Naive B cell (primary cell): ENCODE results near the gene STPG1. TPM values are rescaled to one million over a fixed set of nuclear protein-coding genes. Genes with fewer than 3 reads are reported as not detected.
A peak's percentile ranks its signal among the peaks of the same experiment; 100 is the strongest.

ENCODE experiments used
- ATAC-seq, 2 donors: fragments of 150-1000 bp; cut with Tn5 transposase; 2 replicates each; pipeline ENCODE4 v1.10.0; 2021; ENCODE audit warnings: low read depth in 2 of 2, mild to moderate bottlenecking in 2 of 2, moderate library complexity in 2 of 2
- DNase-seq: peaks from one replicate; pipeline ENCODE4 v3.0.0; 2022
- H3K27ac Mint-ChIP-seq, 6 donors: one replicate each; pipeline ENCODE4 v1.8.0; 2020 to 2022; ENCODE audit warnings: mild to moderate bottlenecking in 6 of 6, mixed read lengths in 6 of 6, moderate library complexity in 5 of 6, inconsistent platforms in 2 of 6
- H3K27me3 Mint-ChIP-seq, 3 donors: one replicate each; pipeline ENCODE4 v1.8.0; 2021 to 2022; ENCODE audit warnings: mixed read lengths in 3 of 3, mild to moderate bottlenecking in 1 of 3
- H3K36me3 Mint-ChIP-seq, 2 donors: one replicate each; pipeline ENCODE4 v1.8.0; 2020 to 2022; ENCODE audit warnings: mixed read lengths in 2 of 2, inconsistent platforms in 1 of 2, mild to moderate bottlenecking in 1 of 2
- H3K4me1 Mint-ChIP-seq, 3 donors: one replicate each; pipeline ENCODE4 v1.8.0; 2020 to 2022; ENCODE audit warnings: mixed read lengths in 3 of 3, inconsistent platforms in 1 of 3, mild to moderate bottlenecking in 1 of 3, moderate library complexity in 1 of 3
- H3K4me3 Mint-ChIP-seq, 8 donors: one replicate each; pipeline ENCODE4 v1.8.0; 2020 to 2022; ENCODE audit warnings: mild to moderate bottlenecking in 8 of 8, mixed read lengths in 8 of 8, moderate library complexity in 8 of 8, inconsistent platforms in 2 of 8
- H3K9me3 Mint-ChIP-seq, 7 donors: one replicate each; pipeline ENCODE4 v1.8.0; 2020 to 2022; ENCODE audit warnings: mixed read lengths in 7 of 7, mild to moderate bottlenecking in 5 of 7, inconsistent platforms in 2 of 7, moderate library complexity in 1 of 7
- polyA plus RNA-seq, 6 donors: library from polyadenylated mRNA; unstranded; fragments of 300-500 nt; fragmentation: Illumina TruSeq; gene quantifications; one replicate each; pipeline ENCODE4 v1.2.3, GENCODE V29; 2021; ENCODE audit warnings: low read depth in 6 of 6

STPG1 gene
- polyA plus RNA-seq, 6 donors from 2014 or later, result 3.1 to 8.7 (median 3.9) TPM

GRCh38 chr1:24369199-24369598, 44.4 kb downstream of the STPG1 start:
- Mint-ChIP-seq H3K27me3 (no peaks in the 10 kb centered on the region), H3K4me1 (peaks cover 13 to 22% (median 20%) of the 10 kb centered on the region in 3 donors), H3K4me3 (no peak overlapping the region), H3K9me3 (no peaks in the 10 kb centered on the region), H3K36me3 (peaks cover 0 to 6% of the 10 kb centered on the region in 2 donors), H3K27ac (no peak overlapping the region)
- ATAC-seq (no peak), DNase-seq (no peak)

GRCh38 chr1:24366707-24367106, 46.9 kb downstream of the STPG1 start:
- no peak overlapping the region for H3K4me3 Mint-ChIP-seq
- no peak for ATAC-seq
- H3K9me3 Mint-ChIP-seq, result no peaks in the 10 kb centered on the region
- no peak for DNase-seq
- peaks cover 0 to 2% (median 0%) of the 10 kb centered on the region in 3 donors for H3K4me1 Mint-ChIP-seq
- no peak overlapping the region for H3K27ac Mint-ChIP-seq
- peaks cover 0 to 6% of the 10 kb centered on the region in 2 donors for H3K36me3 Mint-ChIP-seq
- no peaks in the 10 kb centered on the region for H3K27me3 Mint-ChIP-seq

GRCh38 chr1:24364975-24365678, 48.5 kb downstream of the STPG1 start:
- Mint-ChIP-seq H3K9me3 (no peaks in the 10 kb centered on the region), H3K4me3 (no peak overlapping the region), H3K27ac (peak overlapping the region in 1 of 6 donors; percentile 80), H3K4me1 (no peaks in the 10 kb centered on the region), H3K36me3 (peaks cover 0 to 10% of the 10 kb centered on the region in 2 donors), H3K27me3 (no peaks in the 10 kb centered on the region)
- DNase-seq (no peak), ATAC-seq (no peak)

- DNase-seq, result no peak
- no peak for ATAC-seq
- Mint-ChIP-seq H3K36me3 (peaks cover 0 to 10% of the 10 kb centered on the region in 2 donors), H3K9me3 (no peaks in the 10 kb centered on the region), H3K4me3 (no peak overlapping the region), H3K27me3 (no peaks in the 10 kb centered on the region), H3K4me1 (no peaks in the 10 kb centered on the region), H3K27ac (peak overlapping the region in 1 of 6 donors; percentile 80)
Observed at GRCh38 chr1:24364605-24364974, 49.0 kb downstream of the STPG1 start.

GRCh38 chr1:24363994-24364393, 49.6 kb downstream of the STPG1 start:
- Mint-ChIP-seq H3K4me3 (no peak overlapping the region), H3K27me3 (no peaks in the 10 kb centered on the region), H3K27ac (no peak overlapping the region), H3K36me3 (peaks cover 0 to 10% of the 10 kb centered on the region in 2 donors), H3K4me1 (no peaks in the 10 kb centered on the region), H3K9me3 (no peaks in the 10 kb centered on the region)
- DNase-seq (no peak), ATAC-seq (no peak)

- H3K27me3 Mint-ChIP-seq, result no peaks in the 10 kb centered on the region
- peaks cover 1 to 10% of the 10 kb centered on the region in 2 donors for H3K36me3 Mint-ChIP-seq
Observed at GRCh38 chr1:24362982-24363614, 50.5 kb downstream of the STPG1 start.

GRCh38 chr1:24362396-24362795, 51.2 kb downstream of the STPG1 start:
- no peak for DNase-seq
- H3K4me1 Mint-ChIP-seq, result no peaks in the 10 kb centered on the region
- no peak overlapping the region for H3K4me3 Mint-ChIP-seq
- no peaks in the 10 kb centered on the region for H3K9me3 Mint-ChIP-seq
- H3K27me3 Mint-ChIP-seq, result no peaks in the 10 kb centered on the region
- no peak for ATAC-seq
- H3K36me3 Mint-ChIP-seq, result peaks cover 7 to 16% of the 10 kb centered on the region in 2 donors
- H3K27ac Mint-ChIP-seq, result no peak overlapping the region

More at GRCh38 chr1:24362982-24363614, 50.5 kb downstream of the STPG1 start:
- H3K4me1 Mint-ChIP-seq, result no peaks in the 10 kb centered on the region
- H3K4me3 Mint-ChIP-seq, result no peak overlapping the region
- no peaks in the 10 kb centered on the region for H3K9me3 Mint-ChIP-seq
- ATAC-seq (no peak), DNase-seq (no peak)
- no peak overlapping the region for H3K27ac Mint-ChIP-seq

GRCh38 chr1:24361811-24362210, 51.8 kb downstream of the STPG1 start:
- Mint-ChIP-seq H3K4me3 (no peak overlapping the region), H3K27ac (no peak overlapping the region), H3K27me3 (no peaks in the 10 kb centered on the region)

GRCh38 chr1:24360681-24361080, 52.9 kb downstream of the STPG1 start:
- H3K9me3 Mint-ChIP-seq, result no peaks in the 10 kb centered on the region
- DNase-seq (no peak), ATAC-seq (no peak)
- H3K4me3 Mint-ChIP-seq, result no peak overlapping the region
- H3K27ac Mint-ChIP-seq, result peak overlapping the region in 1 of 6 donors; percentile 34
- no peaks in the 10 kb centered on the region for H3K4me1 Mint-ChIP-seq
- peaks cover 7 to 11% of the 10 kb centered on the region in 2 donors for H3K36me3 Mint-ChIP-seq
- H3K27me3 Mint-ChIP-seq, result no peaks in the 10 kb centered on the region

More at GRCh38 chr1:24361811-24362210, 51.8 kb downstream of the STPG1 start:
- Mint-ChIP-seq H3K36me3 (peaks cover 7 to 16% of the 10 kb centered on the region in 2 donors), H3K9me3 (no peaks in the 10 kb centered on the region), H3K4me1 (no peaks in the 10 kb centered on the region)
- no peak for ATAC-seq
- no peak for DNase-seq

GRCh38 chr1:24357038-24357437, 56.5 kb downstream of the STPG1 start:
- peaks cover 7 to 11% of the 10 kb centered on the region in 2 donors for H3K36me3 Mint-ChIP-seq
- H3K27ac Mint-ChIP-seq, result no peak overlapping the region
- DNase-seq (no peak), ATAC-seq (no peak)
- no peak overlapping the region for H3K4me3 Mint-ChIP-seq
- no peaks in the 10 kb centered on the region for H3K9me3 Mint-ChIP-seq
- H3K4me1 Mint-ChIP-seq, result no peaks in the 10 kb centered on the region
- no peaks in the 10 kb centered on the region for H3K27me3 Mint-ChIP-seq

GRCh38 chr1:24355466-24355865, 58.1 kb downstream of the STPG1 start:
- Mint-ChIP-seq H3K9me3 (no peaks in the 10 kb centered on the region), H3K36me3 (peaks cover 7% of the 10 kb centered on the region in 2 donors), H3K27ac (peak overlapping the region in 1 of 6 donors; percentile 51), H3K4me3 (no peak overlapping the region), H3K27me3 (no peaks in the 10 kb centered on the region), H3K4me1 (peaks cover 0 to 3% (median 0%) of the 10 kb centered on the region in 3 donors)
- no peak for DNase-seq
- no peak for ATAC-seq

GRCh38 chr1:24353292-24353891, 60.2 kb downstream of the STPG1 start:
- Mint-ChIP-seq H3K9me3 (no peaks in the 10 kb centered on the region), H3K36me3 (peaks cover 6 to 7% of the 10 kb centered on the region in 2 donors), H3K27me3 (peaks cover 0 to 3% (median 2%) of the 10 kb centered on the region in 3 donors)

GRCh38 chr1:24351918-24352627, 61.5 kb downstream of the STPG1 start:
- Mint-ChIP-seq H3K27me3 (peaks cover 0 to 15% (median 14%) of the 10 kb centered on the region in 3 donors), H3K4me3 (no peak overlapping the region), H3K27ac (peak overlapping the region in 1 of 6 donors; percentile 71)

More at GRCh38 chr1:24353292-24353891, 60.2 kb downstream of the STPG1 start:
- Mint-ChIP-seq H3K27ac (peak overlapping the region in 1 of 6 donors; percentile 27), H3K4me1 (peaks cover 0 to 6% (median 0%) of the 10 kb centered on the region in 3 donors), H3K4me3 (no peak overlapping the region)
- DNase-seq, result no peak
- ATAC-seq, result no peak

More at GRCh38 chr1:24351918-24352627, 61.5 kb downstream of the STPG1 start:
- Mint-ChIP-seq H3K9me3 (no peaks in the 10 kb centered on the region), H3K4me1 (peaks cover 0 to 6% (median 0%) of the 10 kb centered on the region in 3 donors), H3K36me3 (no peaks in the 10 kb centered on the region)
- ATAC-seq (no peak), DNase-seq (no peak)
